ENCODE results near the gene ZNF146.
"Not testable (repeated sequence)": the region's sequence is repeated elsewhere in the genome, so short reads cannot be mapped to it uniquely, and the experiment has no call there.

Gene ZNF146

GRCh38 chr19:36214386-36215275 lies at the start of gene ZNF146, which contains the start of gene ZNF565:
Gene ZNF146 (plus strand): TSS chr19:36215106. CDS start chr19:36236441, 21,335 bp downstream.
Gene ZNF565 (minus strand): TSS chr19:36214665. CDS start chr19:36201985, 12,680 bp downstream.
- DNase-seq: peak; percentile 97

- no peak for DNase-seq
Observed at GRCh38 chr19:36169084-36169760, 45.7 kb upstream of the ZNF146 start.

- DNase-seq: no peak
Observed at GRCh38 chr19:36172852-36173251, 42.1 kb upstream of the ZNF146 start.

GRCh38 chr19:36173846-36174245 lies 41.1 kb upstream of the ZNF146 start:
- not testable (repeated sequence) for DNase-seq

DNA sequence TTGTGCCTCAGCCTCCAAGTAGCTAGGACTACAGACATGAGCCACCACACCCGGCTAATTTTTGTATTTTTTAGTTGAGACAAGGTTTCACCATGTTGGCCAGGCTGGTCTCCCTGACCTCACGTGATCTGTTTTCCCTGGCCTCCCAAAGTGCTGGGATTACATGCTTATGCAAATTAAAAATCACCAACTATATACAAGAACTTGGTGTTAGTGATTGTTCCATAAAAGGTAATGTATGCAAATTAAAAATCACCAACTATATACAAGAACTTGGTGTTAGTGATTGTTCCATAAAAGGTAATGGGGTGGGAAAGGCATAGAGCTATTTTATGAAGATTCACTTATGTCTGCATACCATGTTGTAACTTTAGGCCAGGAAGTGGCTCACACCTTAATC lies 35.8 kb upstream of the ZNF146 start:
- not testable (repeated sequence) for DNase-seq

DNA sequence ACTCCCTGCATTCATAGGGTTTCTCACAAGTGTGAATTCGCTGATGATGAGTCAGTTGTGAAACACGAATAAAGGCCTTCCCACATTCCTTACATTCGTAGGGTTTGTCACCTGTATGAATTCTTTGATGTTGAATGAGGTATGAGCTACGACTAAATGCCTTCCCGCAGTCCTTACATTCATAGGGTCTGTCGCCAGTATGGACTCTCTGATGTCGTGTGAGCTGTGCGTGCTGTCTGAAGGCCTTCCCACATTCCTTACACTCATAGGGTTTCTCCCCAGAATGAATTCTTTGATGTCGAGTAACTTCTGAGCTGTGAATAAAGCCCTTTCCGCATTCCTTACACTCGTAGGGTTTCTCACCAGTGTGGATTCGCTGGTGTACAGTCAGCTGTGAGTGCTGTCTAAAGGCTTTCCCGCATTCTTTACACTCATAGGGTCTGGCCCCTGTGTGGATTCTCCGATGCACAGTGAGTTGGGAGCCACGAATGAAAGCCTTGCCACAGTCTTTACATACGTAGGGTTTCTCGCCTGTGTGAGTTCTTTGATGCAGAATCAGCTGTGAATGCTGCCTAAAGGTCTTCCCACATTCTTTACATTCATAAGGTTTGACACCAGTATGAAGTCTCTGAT lies 32.2 kb upstream of the ZNF146 start:
- DNase-seq: no peak

GRCh38 chr19:36183245-36183628 lies 31.7 kb upstream of the ZNF146 start:
- no peak for DNase-seq

- DNase-seq: not testable (repeated sequence)
Observed at GRCh38 chr19:36186722-36187121, 28.2 kb upstream of the ZNF146 start.

DNA sequence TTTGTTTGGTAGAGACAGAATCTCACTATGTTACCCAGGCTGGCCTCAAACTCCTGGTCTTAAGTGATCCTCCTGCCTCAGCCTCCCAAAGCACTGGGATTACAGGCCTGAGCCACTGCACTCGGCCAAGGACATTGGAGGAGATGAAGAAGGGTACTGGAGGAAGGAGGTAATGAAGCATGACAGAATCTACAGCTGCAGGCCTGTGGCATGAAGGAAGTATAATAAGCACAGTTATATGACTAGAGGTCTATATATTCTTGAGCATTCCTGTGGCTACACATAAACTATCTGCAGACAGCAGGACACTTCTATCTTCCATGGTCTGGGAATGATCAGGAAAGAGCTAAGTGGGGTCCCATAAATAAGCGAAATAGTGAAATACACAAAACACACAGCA lies 18.7 kb upstream of the ZNF146 start:
- DNase-seq: no peak

DNA sequence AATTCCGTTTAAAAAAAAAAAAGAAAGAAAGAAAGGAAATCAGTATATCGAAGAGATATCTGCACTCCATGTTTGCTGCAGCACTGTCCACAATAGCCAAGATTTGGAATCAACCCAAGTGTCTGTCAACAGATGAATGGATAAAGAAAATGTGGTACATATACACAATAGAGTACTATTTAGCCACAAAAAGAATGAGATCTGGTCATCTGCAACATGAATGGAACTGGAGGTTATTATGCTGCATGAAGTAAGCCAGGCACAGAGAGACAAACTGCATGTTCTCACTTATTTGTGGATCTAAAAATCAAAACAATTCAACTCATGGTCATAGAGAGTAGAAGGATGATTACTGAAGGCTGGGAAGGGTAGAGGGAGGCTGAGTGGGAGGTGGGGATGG lies 16.8 kb upstream of the ZNF146 start:
- no peak for DNase-seq

DNA sequence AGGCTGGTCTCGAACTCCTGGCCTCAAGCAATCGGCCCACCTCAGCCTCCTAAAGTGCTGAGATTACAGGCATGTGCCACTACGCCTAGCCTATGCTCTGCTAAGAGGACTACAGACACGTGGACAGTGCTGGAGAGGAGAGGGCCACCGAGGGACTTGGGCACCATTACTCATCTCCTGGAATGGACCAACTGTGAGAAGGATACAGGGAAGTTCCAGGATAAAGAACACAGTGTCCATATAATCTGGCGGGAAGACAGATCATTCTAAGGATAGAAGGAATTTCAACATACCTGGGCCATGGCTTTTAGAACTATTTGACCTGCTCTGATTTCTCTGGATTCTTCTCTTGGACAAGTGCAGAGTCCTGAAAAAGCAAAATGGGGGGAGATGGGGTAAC lies 13.2 kb upstream of the ZNF146 start:
- DNase-seq: no peak

- no peak for DNase-seq
Observed at GRCh38 chr19:36203293-36203692, 11.6 kb upstream of the ZNF146 start.

GRCh38 chr19:36207605-36208252 lies 7.2 kb upstream of the ZNF146 start:
- DNase-seq: no peak

GRCh38 chr19:36209372-36209771 lies 5.5 kb upstream of the ZNF146 start:
- DNase-seq: no peak

DNA sequence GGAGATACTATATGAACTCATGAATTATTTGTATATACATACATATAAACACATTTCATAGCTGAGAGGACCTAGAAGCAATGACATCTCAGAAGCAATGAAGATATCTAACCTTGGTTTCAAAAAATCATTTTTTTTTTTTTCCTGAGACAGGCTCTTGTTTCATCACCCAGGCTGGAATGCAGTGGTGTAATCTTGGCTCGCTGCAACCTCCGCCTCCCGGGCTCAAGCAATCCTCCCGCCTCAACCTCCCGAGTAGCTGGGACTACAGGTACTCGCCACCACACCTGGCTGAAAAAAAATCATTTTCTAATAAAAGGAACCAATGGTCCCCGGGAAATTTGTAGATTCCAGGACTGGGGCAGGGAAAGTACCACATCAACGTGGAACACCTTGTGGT lies 4.4 kb upstream of the ZNF146 start:
- no peak for DNase-seq

DNA sequence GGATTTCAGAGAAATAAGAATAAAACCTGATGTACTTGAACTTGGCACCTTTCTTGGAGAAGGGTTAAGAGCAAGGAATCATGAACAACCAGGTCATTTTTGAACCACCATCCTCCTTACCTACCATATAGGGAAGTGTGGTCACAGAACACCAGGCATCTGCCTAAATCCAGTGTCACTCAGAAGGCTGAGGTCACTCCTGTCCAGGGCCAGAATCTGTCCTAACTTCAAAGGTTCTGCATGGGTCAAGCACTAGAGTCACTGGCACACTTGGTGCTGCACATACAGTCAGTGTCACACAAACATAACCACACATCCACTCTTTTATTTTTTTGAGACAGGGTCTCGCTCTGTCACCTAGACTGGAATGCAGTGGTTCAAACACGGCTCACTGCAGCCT lies 2.0 kb upstream of the ZNF146 start:
- DNase-seq: no peak

- no peak for DNase-seq
Observed at GRCh38 chr19:36215276-36216123, 594 bp downstream of the ZNF146 start.

DNA sequence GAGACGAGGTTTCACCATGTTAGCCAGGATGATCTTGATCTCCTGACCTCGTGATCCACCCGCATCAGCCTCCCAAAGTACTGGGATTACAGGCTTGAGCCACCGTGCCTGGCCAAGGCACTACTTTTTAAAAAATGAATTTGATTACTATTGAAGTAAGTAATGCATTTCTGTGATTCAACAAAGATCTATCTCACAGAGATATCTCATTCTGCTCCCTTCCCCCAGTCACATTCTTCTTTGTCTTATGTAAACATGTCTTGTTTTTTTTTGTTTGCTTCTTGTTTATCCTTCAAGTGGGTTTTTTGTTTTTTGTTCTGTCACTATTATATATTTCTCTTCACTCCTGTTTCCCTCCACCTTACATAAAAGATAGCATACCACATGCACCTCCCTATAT lies 6.6 kb downstream of the ZNF146 start:
- DNase-seq: no peak

GRCh38 chr19:36222503-36222902 lies 7.6 kb downstream of the ZNF146 start:
- DNase-seq: no peak

- no peak for DNase-seq
Observed at GRCh38 chr19:36225219-36225892, 10.4 kb downstream of the ZNF146 start.

DNA sequence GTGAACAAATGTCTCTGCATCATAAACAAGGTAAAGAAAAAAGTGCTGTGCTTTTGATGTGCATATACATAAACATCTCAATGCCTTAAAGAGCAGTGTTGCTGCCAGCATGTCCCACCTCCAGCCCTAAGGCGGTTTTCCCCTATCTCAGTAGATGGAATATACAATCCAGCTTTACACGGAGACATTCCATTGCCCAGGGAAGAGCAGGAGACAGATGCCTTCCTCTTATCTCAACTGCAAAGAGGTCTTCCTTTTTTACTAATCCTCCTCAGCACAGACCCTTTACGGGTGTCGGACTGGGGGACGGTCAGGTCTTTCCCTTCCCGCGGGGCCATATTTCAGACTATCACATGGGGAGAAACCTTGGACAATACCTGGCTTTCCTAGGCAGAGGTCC lies 18.7 kb downstream of the ZNF146 start:
- not testable (repeated sequence) for DNase-seq

Measured in CD4-positive, alpha-beta T cell treated with Interleukin-15 for 1 hour (primary cell).